ENCODE results near the gene COL27A1. TPM values are rescaled to one million over a fixed set of nuclear protein-coding genes. Genes with fewer than 3 reads are reported as not detected.
"Not testable (repeated sequence)": the region's sequence is repeated elsewhere in the genome, so short reads cannot be mapped to it uniquely, and the experiment has no call there.

Gene COL27A1
- total and polyA plus RNA-seq, 12 donors, result 3.1 to 35.8 (median 5.1) TPM

DNA sequence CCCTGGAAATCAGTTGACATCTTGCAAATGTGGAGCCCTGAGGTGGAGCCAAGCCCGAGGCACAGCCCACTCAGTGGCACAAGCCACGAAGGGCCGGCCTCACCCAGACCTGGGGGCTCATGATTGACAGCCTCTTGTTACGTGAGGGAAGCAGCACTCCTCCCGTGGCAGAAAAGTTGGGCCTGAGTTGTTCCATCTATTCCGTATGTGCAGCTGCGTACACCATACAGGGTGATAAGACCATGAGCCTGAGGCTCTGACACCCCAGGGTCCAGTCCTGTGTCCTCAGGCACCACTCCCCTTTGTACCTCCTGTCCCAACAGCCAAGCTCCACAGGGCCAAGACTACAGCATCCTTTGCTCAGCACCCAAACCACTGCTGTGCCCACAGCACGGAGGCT lies 172.4 kb downstream of the COL27A1 start:
- H3K9me3 ChIP-seq, result no peaks in the 10 kb centered on the region
- H3K27me3 ChIP-seq, result peaks cover 0 to 22% (median 0%) of the 10 kb centered on the region in 7 donors
- no peak for TF ChIP-seq CTCF (IDR thresholded peaks at IDR 0.05)
- DNase-seq, result no peak
- intact Hi-C loops (cut with DNase I), result no loop called here
- no peaks in the 10 kb centered on the region for H3K36me3 ChIP-seq
- ATAC-seq, result no peak
- no peak overlapping the region for H3K4me3 ChIP-seq
- WGBS, 2 donors, result 92 to 94% methylated on average over 8 of the region's 8 CpGs
- H3K27ac ChIP-seq, result no peak overlapping the region
- no peaks in the 10 kb centered on the region for H3K4me1 ChIP-seq

DNA sequence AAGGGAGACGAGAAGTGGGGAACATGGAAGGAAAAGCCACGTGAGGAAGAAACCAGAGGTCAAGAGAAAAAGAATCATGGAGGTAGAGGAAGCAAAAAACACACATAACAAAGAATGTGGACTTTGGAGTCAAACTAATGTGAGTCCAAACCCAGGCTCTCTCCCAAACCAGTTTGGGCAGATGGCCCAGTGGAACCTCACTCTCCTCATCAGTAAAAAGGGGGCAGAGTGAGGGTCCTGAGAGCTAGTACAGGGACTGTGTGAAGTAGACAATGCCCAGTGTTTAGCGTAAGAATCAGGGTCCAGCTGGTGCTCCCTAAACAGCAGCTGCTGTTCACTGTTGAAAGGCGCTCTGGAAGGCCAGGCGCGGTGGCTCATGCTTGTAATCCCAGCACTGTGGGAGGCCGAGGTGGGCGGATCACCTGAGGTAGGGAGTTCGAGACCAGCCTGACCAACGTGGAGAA lies 173.1 kb downstream of the COL27A1 start:
- H3K4me1 ChIP-seq; ATAC-seq; intact Hi-C loops (cut with DNase I); DNase-seq; H3K27ac ChIP-seq; H3K4me3 ChIP-seq; H3K9me3 ChIP-seq; H3K36me3 ChIP-seq: not testable (repeated sequence)
- H3K27me3 ChIP-seq, result peaks cover 0 to 22% (median 0%) of the 10 kb centered on the region in 7 donors
- WGBS, 2 donors, result 87 to 90% methylated on average over 10 of the region's 10 CpGs

- intact Hi-C loops (cut with DNase I); H3K36me3 ChIP-seq; H3K4me3 ChIP-seq; H3K4me1 ChIP-seq; ATAC-seq; DNase-seq; H3K9me3 ChIP-seq; H3K27ac ChIP-seq: not testable (repeated sequence)
- H3K27me3 ChIP-seq, result peaks cover 0 to 15% (median 0%) of the 10 kb centered on the region in 7 donors
- 88 to 90% methylated on average over 10 of the region's 12 CpGs for WGBS, 2 donors
Observed at GRCh38 chr9:114328937-114329624, 173.7 kb downstream of the COL27A1 start.

GRCh38 chr9:114329625-114330022 lies 174.3 kb downstream of the COL27A1 start, which contains the start of gene ORM2:
Gene ORM2, plus strand, starts transcription at chr9:114329869. Its CDS starts 36 bp downstream, at chr9:114329905.
- DNase-seq; H3K36me3 ChIP-seq; H3K4me1 ChIP-seq; H3K27me3 ChIP-seq; H3K9me3 ChIP-seq; H3K27ac ChIP-seq; H3K4me3 ChIP-seq; intact Hi-C loops (cut with DNase I): not testable (repeated sequence)
- ATAC-seq, result peak in 2 of 8 donors; percentile 10 to 19
- WGBS, 2 donors, result no CpG with 5 or more reads among the region's 10 CpGs

GRCh38 chr9:114330636-114331035 lies 175.3 kb downstream of the COL27A1 start:
- no peaks in the 10 kb centered on the region for H3K9me3 ChIP-seq
- DNase-seq (no peak), ATAC-seq (no peak)
- no peak overlapping the region for H3K4me3 ChIP-seq
- 62 to 78% methylated on average over 10 of the region's 10 CpGs for WGBS, 2 donors
- H3K27ac ChIP-seq, result no peak overlapping the region
- H3K36me3 ChIP-seq, result peaks cover 0 to 11% (median 0%) of the 10 kb centered on the region in 9 donors
- no peaks in the 10 kb centered on the region for H3K4me1 ChIP-seq
- peaks cover 0 to 8% (median 0%) of the 10 kb centered on the region in 7 donors for H3K27me3 ChIP-seq
- no peak for TF ChIP-seq CTCF (IDR thresholded peaks at IDR 0.05)
- intact Hi-C loops (cut with DNase I), result no loop called here

GRCh38 chr9:114331229-114332195 lies 176.2 kb downstream of the COL27A1 start:
- H3K4me1 ChIP-seq; H3K27ac ChIP-seq; H3K9me3 ChIP-seq; DNase-seq; H3K27me3 ChIP-seq; intact Hi-C loops (cut with DNase I); H3K4me3 ChIP-seq: not testable (repeated sequence)
- WGBS, 2 donors, result 76 to 83% methylated on average over 14 to 15 of the region's 19 CpGs
- peaks cover 0 to 20% (median 0%) of the 10 kb centered on the region in 9 donors for H3K36me3 ChIP-seq
- peak in 1 of 8 donors; percentile 5 for ATAC-seq

- H3K27me3 ChIP-seq; intact Hi-C loops (cut with DNase I); H3K4me3 ChIP-seq; H3K9me3 ChIP-seq; DNase-seq; H3K27ac ChIP-seq; ATAC-seq; H3K4me1 ChIP-seq: not testable (repeated sequence)
- peaks cover 0 to 31% (median 0%) of the 10 kb centered on the region in 9 donors for H3K36me3 ChIP-seq
- WGBS, 2 donors, result 85% methylated on average over 4 of the region's 4 CpGs
Observed at GRCh38 chr9:114332474-114333040, 177.2 kb downstream of the COL27A1 start.

DNA sequence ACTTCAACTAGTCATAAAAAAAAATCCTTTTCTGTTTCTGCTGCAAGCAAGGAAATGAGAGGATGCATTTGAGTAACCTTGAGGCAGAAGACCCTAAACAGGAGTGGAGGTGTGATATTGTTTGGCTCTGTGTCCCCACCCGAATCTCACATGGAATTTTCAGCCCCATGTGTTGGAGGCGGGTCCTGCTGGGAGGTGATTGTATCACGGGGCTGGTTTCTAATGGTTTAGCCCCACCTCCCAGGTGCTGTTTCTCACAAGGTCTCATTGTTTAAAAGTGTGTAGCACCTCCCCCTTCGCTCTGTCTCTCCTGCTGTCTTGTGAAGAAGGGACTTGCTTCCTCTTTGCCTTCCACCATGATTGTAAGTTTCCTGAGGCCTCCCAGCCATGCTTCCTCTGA lies 178.4 kb downstream of the COL27A1 start:
- H3K36me3 ChIP-seq, result peaks cover 0 to 42% (median 0%) of the 10 kb centered on the region in 9 donors
- H3K27me3 ChIP-seq; H3K9me3 ChIP-seq; H3K27ac ChIP-seq; H3K4me3 ChIP-seq; DNase-seq; H3K4me1 ChIP-seq; ATAC-seq; intact Hi-C loops (cut with DNase I): not testable (repeated sequence)
- WGBS, 2 donors, result 84 to 92% methylated on average over 2 to 3 of the region's 4 CpGs

Measured in heart right ventricle (tissue), 16 donors.